ENCODE measurements around the gene EVA1C. TPM values are rescaled to one million over a fixed set of nuclear protein-coding genes. Genes with fewer than 3 reads are reported as not detected.

EVA1C gene
- total and polyA plus RNA-seq, 10 of the 15 experiments (the other 5 are each of a cell fraction or from before 2014, with no cell fraction given) = 0.13 to 0.56 (median 0.34) TPM; not detected in 7

GRCh38 chr21:32483293-32483595 is 70.7 kb downstream of the EVA1C start:
- POLR2A ChIA-PET = interaction anchor here (0.6 kb wide), 2 partner anchors 96 to 819 kb away, joined by 3 read pairs; no protein-coding TSS in a partner anchor
- DNase-seq (ENCODE audit: low read depth, low spot score) = no peak
- RAD21 ChIA-PET (ENCODE audit: unreplicated experiment) = interaction anchor here (0.7 kb wide), 1 partner anchor 173 kb away, joined by 4 read pairs; no protein-coding TSS in a partner anchor
- no peaks in the 10 kb centered on the region for H3K79me2 ChIP-seq (ENCODE audit: control insufficient read depth, insufficient read depth, low read length)
- no peak overlapping the region for H3K4me2 ChIP-seq (ENCODE audit: control insufficient read depth, insufficient read depth)
- 17% methylated on average over 2 of the region's 2 CpGs for WGBS (ENCODE audit: insufficient coverage, insufficient replicate concordance, low lambda C conversion rate, missing lambda C conversion rate)
- TF ChIP-seq CHD2 (IDR thresholded peaks at IDR 0.05; ENCODE audit: borderline replicate concordance, low read depth, low read length) = no peak
- TF ChIP-seq EED (IDR thresholded peaks at IDR 0.05; ENCODE audit: low read depth) = no peak
- TF ChIP-seq ESRRA (IDR thresholded peaks at IDR 0.05; ENCODE audit: low read length) = no peak
- no peak for TF ChIP-seq TARDBP (IDR thresholded peaks at IDR 0.05; ENCODE audit: borderline replicate concordance)
- in situ Hi-C loops (cut with MboI) = no loop called here
- no peaks in the 10 kb centered on the region for H3K9me3 ChIP-seq (replicated peaks; ENCODE audit: control insufficient read depth, insufficient read depth, low read length)
- no TSS peak for BruUV-seq (replicated peaks)
- H3K27ac ChIP-seq (ENCODE audit: control insufficient read depth, insufficient read depth) = no peak overlapping the region
- H3K36me3 ChIP-seq (ENCODE audit: control insufficient read depth in 2 of 2, insufficient read depth in 2 of 2, low read length in 1 of 2) = no peaks in the 10 kb centered on the region
- SMC1A ChIA-PET (ENCODE audit: uncharacterized antibody, unreplicated experiment) = no interaction called here
- CTCF ChIA-PET = no interaction called here
- H4K20me1 ChIP-seq (ENCODE audit: control insufficient read depth, insufficient read depth) = no peaks in the 10 kb centered on the region
- no peak overlapping the region for H3K4me3 ChIP-seq
- H3K9ac ChIP-seq (ENCODE audit: control insufficient read depth, insufficient read depth, low read length) = no peak overlapping the region
- no peak overlapping the region for H2AFZ ChIP-seq (ENCODE audit: control insufficient read depth, low read depth, low read length)
- no peaks in the 10 kb centered on the region for H3K27me3 ChIP-seq (replicated peaks in 1 of 2; ENCODE audit: control insufficient read depth in 2 of 2, insufficient read depth in 2 of 2, low read length in 1 of 2)
- no peak for ATAC-seq
- FAIRE-seq = no peak
- no peaks in the 10 kb centered on the region for H3K4me1 ChIP-seq (ENCODE audit: control insufficient read depth, insufficient read depth, low read length)
- intact Hi-C loops (cut with micrococcal nuclease; ENCODE audit: unreplicated experiment) = no loop called here

- Histone ChIP-seq H3K4me2 (ENCODE audit: control insufficient read depth, insufficient read depth) (no peak overlapping the region), H2AFZ (ENCODE audit: control insufficient read depth, low read depth, low read length) (no peak overlapping the region), H3K27me3 (replicated peaks in 1 of 2; ENCODE audit: control insufficient read depth in 2 of 2, insufficient read depth in 2 of 2, low read length in 1 of 2) (no peaks in the 10 kb centered on the region), H3K79me2 (ENCODE audit: control insufficient read depth, insufficient read depth, low read length) (no peaks in the 10 kb centered on the region), H3K4me1 (ENCODE audit: control insufficient read depth, insufficient read depth, low read length) (no peaks in the 10 kb centered on the region), H3K9me3 (replicated peaks; ENCODE audit: control insufficient read depth, insufficient read depth, low read length) (no peaks in the 10 kb centered on the region), H3K4me3 (no peak overlapping the region), H4K20me1 (ENCODE audit: control insufficient read depth, insufficient read depth) (no peaks in the 10 kb centered on the region), H3K9ac (ENCODE audit: control insufficient read depth, insufficient read depth, low read length) (no peak overlapping the region), H3K27ac (ENCODE audit: control insufficient read depth, insufficient read depth) (no peak overlapping the region), H3K36me3 (ENCODE audit: control insufficient read depth in 2 of 2, insufficient read depth in 2 of 2, low read length in 1 of 2) (no peaks in the 10 kb centered on the region)
- DNase-seq (ENCODE audit: low read depth, low spot score) (no peak), ATAC-seq (no peak), FAIRE-seq (no peak)
- ChIA-PET POLR2A (no interaction called here), CTCF (no interaction called here), RAD21 (ENCODE audit: unreplicated experiment) (no interaction called here), SMC1A (ENCODE audit: uncharacterized antibody, unreplicated experiment) (no interaction called here)
- 39% methylated on average over 16 of the region's 16 CpGs for WGBS (ENCODE audit: insufficient coverage, insufficient replicate concordance, low lambda C conversion rate, missing lambda C conversion rate)
- no TSS peak for BruUV-seq (replicated peaks)
- in situ Hi-C loops (cut with MboI) = no loop called here
- intact Hi-C loops (cut with micrococcal nuclease; ENCODE audit: unreplicated experiment) = no loop called here
- TF ChIP-seq POLR2AphosphoS2 (IDR thresholded peaks at IDR 0.05; ENCODE audit: low read depth, low read length) (no peak), MEF2A (IDR thresholded peaks at IDR 0.05; ENCODE audit: insufficient read depth, low read depth, low read length) (no peak), KAT2A (conservative IDR thresholded peaks at IDR 0.05; ENCODE audit: control insufficient read depth, low read depth, low read length) (no peak), EED (IDR thresholded peaks at IDR 0.05; ENCODE audit: low read depth) (no peak), ZZZ3 (IDR thresholded peaks at IDR 0.05; ENCODE audit: control insufficient read depth, insufficient read length, low read depth) (no peak), CREB1 (IDR thresholded peaks at IDR 0.05; ENCODE audit: low read depth) (no peak), YY1 (IDR thresholded peaks at IDR 0.05; ENCODE audit: low read depth, low read length) (no peak), BHLHE40 (IDR thresholded peaks at IDR 0.05; ENCODE audit: borderline replicate concordance in 1 of 2, low read depth in 2 of 2, low read length in 1 of 2) (no peak), NR2F1 (conservative IDR thresholded peaks at IDR 0.05) (no peak), BCLAF1 (IDR thresholded peaks at IDR 0.05) (no peak), ELK1 (IDR thresholded peaks at IDR 0.05; ENCODE audit: low read depth, low read length) (no peak), DPF2 (IDR thresholded peaks at IDR 0.05) (no peak)
Measured at GRCh38 chr21:32484706-32485380, 72.3 kb downstream of the EVA1C start.
